ENCODE data around the gene NDUFS3. TPM values are rescaled to one million over a fixed set of nuclear protein-coding genes. Genes with fewer than 3 reads are reported as not detected.
"Not testable (repeated sequence)": the region's sequence is repeated elsewhere in the genome, so short reads cannot be mapped to it uniquely, and the experiment has no call there.

Gene NDUFS3
- total RNA-seq, 1 donor from 2014 or later = 106 TPM

GRCh38 chr11:47557004-47557403 is 21.9 kb upstream of the NDUFS3 start:
- intact Hi-C loops (cut with micrococcal nuclease) = loop anchor here (10.0 kb wide), 1 partner anchor 448 kb away; no protein-coding TSS in a partner anchor

- intact Hi-C loops (cut with micrococcal nuclease) = loop anchor here (10.0 kb wide), 1 partner anchor 446 kb away; no protein-coding TSS in a partner anchor
Observed at GRCh38 chr11:47558695-47559094, 20.2 kb upstream of the NDUFS3 start.

DNA sequence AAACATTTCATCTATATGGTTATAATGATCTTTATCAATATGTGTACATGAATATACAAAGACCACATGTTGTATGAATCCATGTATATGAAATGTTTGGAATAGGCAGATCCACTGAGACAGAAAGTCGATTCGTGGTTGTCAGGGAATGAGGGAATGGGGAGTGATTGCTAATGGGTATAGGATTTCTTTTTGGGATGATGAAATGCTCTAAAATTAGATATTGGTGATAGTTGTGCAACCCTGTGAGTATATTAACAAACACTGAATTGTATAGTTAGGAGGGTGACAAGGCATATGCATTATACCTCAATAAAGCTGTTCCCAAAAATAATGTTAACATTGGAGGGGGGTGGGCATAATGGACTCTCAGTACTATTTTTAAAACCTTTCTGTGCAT is 18.4 kb upstream of the NDUFS3 start:
- intact Hi-C loops (cut with micrococcal nuclease) = no loop called here

DNA sequence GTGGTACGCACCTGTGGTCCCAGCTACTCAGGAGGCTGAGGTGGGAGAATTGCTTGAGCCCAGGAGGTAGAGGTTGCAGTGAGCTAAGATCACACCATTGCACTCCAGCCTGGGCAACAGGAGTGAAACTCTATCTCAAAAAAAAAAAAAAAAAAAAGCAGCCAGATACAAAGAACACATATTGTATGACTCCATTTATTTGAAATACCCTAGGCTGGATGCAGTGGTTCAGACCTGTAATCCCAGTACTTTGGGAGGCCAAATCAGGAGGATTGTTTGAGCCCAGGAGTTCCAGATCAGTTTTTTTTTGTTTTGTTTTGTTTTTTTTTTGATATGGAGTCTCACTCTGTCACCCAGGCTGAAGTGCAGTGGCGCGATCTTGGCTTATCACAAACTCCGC is 16.5 kb upstream of the NDUFS3 start:
- intact Hi-C loops (cut with micrococcal nuclease) = not testable (repeated sequence)

- intact Hi-C loops (cut with micrococcal nuclease) = not testable (repeated sequence)
Observed at GRCh38 chr11:47564366-47564765, 14.5 kb upstream of the NDUFS3 start.

DNA sequence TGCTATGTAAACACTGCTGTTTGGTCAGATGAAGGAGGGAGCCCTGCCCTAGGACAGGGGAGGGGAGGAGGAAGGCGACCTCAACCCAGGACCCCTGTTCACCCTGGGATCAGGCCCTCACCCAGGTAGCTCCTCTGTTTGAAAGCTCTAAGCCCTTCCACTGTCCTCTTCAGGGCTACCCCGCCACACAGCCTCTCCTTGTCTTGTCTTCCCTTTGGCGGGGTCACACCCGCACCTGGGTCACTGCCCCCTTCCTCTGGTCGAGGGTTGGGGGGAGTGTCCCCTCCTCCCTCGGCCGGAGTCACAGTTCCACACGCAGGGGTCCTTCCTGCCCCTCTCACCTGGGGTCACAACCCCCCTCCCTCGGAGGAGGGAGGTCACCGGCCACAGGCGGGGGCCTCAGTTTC is 13.9 kb upstream of the NDUFS3 start:
- intact Hi-C loops (cut with micrococcal nuclease) = loop anchor here (1.0 kb wide), 3 partner anchors 12 to 77 kb away; partner anchors contain the start of genes CELF1, KBTBD4 and MTCH2

DNA sequence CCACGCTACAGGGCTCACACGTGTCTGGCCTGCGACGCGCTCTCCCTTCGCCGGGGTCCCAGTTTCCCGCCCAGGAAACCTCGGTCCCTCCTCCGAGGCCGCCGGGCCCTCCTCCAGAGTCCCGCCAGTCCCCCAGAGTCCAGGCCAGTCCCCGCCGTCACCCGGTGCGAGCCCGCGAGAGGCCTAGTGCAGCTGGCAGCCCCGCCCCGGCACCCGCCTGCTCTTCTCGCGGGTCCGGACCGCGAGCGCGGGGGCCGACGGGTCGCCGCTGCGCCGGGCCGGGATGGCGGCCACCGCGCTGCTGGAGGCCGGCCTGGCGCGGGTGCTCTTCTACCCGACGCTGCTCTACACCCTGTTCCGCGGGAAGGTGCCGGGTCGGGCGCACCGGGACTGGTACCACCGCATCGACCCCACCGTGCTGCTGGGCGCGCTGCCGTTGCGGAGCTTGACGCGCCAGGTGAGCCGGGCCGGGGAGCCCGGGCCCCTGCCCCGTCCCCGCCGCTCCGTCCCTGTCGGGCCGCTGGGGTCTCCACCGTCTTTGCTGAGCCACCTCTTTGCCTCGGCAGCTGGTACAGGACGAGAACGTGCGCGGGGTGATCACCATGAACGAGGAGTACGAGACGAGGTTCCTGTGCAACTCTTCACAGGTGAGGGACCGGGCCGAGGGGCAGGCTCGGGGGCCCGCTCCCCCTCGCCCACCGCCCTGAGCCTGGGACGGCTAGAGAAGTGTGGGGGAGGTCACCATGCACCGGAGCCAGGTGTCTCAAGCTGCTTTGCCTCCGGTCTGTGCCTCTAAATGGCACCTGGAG is 13.3 kb upstream of the NDUFS3 start, which contains the start of gene PTPMT1:
Gene PTPMT1 (plus strand): TSS at position 260 of the 809 bp plus-strand sequence. CDS start 24 bp downstream, at position 284.
- intact Hi-C loops (cut with micrococcal nuclease) = loop anchor here (1.0 kb wide), 3 partner anchors 12 to 77 kb away; partner anchors contain the start of genes CELF1, KBTBD4 and MTCH2

DNA sequence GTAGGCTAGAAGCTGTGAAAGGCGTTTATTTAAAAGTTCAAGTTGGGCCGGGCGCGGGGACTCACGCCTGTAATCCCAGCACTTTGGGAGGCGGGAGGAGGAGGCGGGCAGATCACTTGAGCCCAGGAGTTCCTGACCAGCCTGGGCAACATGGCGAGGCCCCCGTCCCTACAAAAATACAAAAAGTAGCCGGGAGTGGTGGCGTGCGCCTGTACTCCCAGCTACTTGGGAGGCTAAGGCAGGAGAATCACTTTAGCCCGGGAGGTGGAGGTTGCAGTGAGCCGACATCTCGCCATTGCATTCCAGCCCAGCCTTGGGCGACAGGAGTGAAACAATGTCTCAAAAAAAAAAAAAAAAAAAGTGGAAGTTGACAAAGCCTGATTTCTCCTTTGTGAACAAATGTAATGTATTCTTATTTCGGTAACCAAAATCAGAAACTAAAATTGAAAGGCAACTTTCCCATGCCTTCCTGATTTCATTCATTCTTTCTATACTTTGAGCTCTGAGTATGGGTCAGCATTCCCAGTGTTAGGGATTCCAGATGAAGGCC is 12.7 kb upstream of the NDUFS3 start:
- intact Hi-C loops (cut with micrococcal nuclease) = no loop called here

GRCh38 chr11:47569646-47570045 is 9.2 kb upstream of the NDUFS3 start:
- intact Hi-C loops (cut with micrococcal nuclease) = loop anchor here (1.0 kb wide), 1 partner anchor 28 kb away; no protein-coding TSS in a partner anchor

GRCh38 chr11:47570651-47571356 is 8.1 kb upstream of the NDUFS3 start:
- intact Hi-C loops (cut with micrococcal nuclease) = no loop called here

GRCh38 chr11:47571357-47571729 is 7.5 kb upstream of the NDUFS3 start:
- intact Hi-C loops (cut with micrococcal nuclease) = no loop called here

DNA sequence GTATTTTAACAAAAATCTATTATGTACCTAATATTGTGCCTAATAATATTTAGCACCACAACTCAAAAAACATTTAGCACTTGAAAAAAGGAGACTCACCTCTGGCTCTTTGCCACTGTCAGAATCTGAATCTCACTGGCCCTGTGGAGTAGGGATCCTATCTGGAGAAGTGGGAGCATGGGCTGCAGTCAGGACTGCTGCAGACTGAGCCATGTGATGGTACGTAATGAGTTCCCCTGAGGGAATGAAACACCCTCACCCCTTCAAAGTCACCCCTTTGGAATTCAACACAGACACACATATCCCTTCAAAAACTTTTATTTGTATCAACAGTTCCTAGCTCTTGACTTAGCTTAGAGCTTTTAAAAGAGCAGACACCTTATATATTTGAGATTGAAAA is 7.0 kb upstream of the NDUFS3 start:
- intact Hi-C loops (cut with micrococcal nuclease) = no loop called here

- intact Hi-C loops (cut with micrococcal nuclease) = no loop called here
Observed at GRCh38 chr11:47572715-47573255, 6.1 kb upstream of the NDUFS3 start.

DNA sequence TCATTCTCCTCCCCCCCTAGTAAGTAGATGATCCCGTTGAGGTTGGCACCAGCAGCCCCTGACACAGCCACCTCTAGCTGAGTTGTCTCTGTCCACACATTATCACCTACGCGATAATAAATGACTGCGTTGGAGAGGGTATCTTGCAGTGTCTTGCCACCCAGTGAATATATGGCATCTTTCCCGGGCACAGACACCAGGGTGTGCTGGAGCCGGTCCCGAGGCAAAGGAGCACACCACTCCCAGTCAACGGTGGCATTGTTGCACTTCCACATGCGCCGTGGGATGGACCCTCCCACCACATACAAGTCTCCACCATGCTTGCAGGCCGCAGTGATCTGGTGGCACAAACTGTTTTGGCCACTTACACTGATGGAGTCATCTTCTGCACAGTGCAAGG is 5.6 kb upstream of the NDUFS3 start:
- intact Hi-C loops (cut with micrococcal nuclease) = no loop called here

DNA sequence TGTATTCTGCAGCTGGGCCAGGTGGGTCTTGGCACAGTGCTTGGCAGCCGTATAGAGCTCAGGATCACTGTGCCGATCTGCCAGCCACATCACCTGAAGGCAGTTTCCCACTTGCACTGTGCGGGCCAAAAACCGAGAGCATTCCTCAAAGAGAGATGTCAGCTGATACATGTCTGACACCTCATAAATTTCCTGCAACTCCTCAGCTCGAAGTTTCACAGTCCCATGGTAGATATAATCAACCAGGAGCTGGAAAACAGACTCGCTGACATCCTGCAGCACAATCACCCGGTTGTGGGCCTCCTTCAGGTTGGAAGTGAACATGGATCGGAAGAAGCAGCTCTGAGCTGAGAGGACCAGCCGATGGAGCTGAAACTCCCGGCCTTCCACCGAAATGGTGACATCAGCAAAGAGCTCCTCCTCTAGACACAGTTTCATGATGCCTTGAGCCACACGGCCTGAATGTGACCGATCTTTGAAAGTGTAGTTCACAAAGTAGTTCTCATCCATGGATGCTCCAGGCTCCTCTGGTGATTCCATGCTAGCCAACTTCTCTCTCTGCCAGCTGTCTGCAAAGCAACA is 1.3 kb upstream of the NDUFS3 start:
- intact Hi-C loops (cut with micrococcal nuclease) = loop anchor here (1.0 to 2.0 kb wide), 3 partner anchors 12 to 877 kb away; partner anchors contain the start of genes ARHGAP1, MTCH2, PTPMT1 and ZNF408

DNA sequence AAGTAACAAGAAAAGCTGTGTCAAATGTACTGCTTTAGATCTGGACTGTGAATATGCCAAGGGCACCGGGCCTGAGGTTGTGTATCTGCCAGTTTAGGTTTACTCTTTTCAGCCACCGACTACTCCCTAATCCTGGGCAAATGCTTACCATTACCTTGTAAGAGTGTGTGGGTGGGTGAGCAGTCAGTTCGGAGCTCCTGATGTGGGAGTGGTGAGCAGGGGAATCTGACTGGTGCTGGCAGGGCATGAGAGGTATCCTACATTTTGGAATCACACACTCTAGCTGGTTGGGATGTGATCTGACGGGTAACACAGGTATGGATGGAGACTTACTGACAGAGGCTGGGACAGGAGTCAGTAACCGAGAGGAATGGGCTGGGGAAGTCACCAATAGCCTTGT is 5.0 kb downstream of the NDUFS3 start:
- intact Hi-C loops (cut with micrococcal nuclease) = no loop called here

GRCh38 chr11:47586098-47586855 is 7.4 kb downstream of the NDUFS3 start, which contains the start of gene FAM180B:
Gene FAM180B, plus strand, starts transcription at chr11:47586678. Its CDS starts 91 bp downstream, at chr11:47586769.
- intact Hi-C loops (cut with micrococcal nuclease) = no loop called here

GRCh38 chr11:47587039-47587716 is 8.3 kb downstream of the NDUFS3 start:
- intact Hi-C loops (cut with micrococcal nuclease) = loop anchor here (1.0 kb wide), 1 partner anchor 47 kb away; no protein-coding TSS in a partner anchor

DNA sequence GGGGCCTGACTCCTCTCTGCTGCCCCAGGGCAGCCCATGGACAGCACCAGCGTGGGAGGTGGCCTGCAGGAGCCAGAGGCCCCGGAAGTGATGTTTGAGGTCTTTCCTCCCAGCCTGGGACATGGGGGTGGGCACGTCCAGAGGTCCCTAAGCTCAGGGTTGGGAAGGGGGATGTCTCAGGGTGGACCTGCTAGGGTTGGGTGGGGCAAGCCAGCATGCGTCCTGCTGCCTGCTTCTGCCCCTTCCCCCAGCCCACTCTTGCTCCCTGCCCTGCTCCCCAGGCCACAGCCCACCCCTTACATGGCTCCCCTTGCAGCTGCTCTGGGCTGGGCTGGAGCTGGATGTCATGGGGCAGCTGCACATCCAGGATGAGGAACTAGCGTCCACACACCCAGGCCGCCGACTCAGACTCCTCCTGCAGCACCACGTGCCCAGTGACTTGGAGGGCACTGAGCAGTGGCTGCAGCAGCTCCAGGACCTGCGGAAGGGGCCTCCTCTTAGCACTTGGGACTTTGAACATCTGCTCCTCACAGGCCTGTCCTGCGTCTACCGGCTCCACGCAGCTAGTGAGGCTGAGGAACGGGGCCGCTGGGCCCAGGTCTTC is 9.0 kb downstream of the NDUFS3 start:
- intact Hi-C loops (cut with micrococcal nuclease) = loop anchor here (1.0 kb wide), 1 partner anchor 46 kb away; no protein-coding TSS in a partner anchor

All from T-helper 1 cell treated with Interleukin-12 subunit alpha and Interleukin-12 subunit beta and Interleukin-4 antibody, amounts not matched to agents 30 ng/mL and 1 ng/mL, for 36 hours (primary cell).